Nephron (organoid): ENCODE measurements around the gene CBX8.

ENCODE experiments used
- H3K27ac Mint-ChIP-seq, 3 experiments: 2 replicates each; pipeline ENCODE4 v1.8.0; 2020; ENCODE audit warnings: mixed read lengths in 3 of 3, mild to moderate bottlenecking in 2 of 3, moderate library complexity in 1 of 3
- H3K27me3 Mint-ChIP-seq: 2 replicates; pipeline ENCODE4 v1.8.0; 2021; ENCODE audit warnings: low read depth, mild to moderate bottlenecking, moderate library complexity, mixed read lengths
- H3K36me3 Mint-ChIP-seq: 2 replicates; pipeline ENCODE4 v1.8.0; 2020; ENCODE audit warnings: low read depth, mixed read lengths
- H3K4me1 Mint-ChIP-seq: 2 replicates; pipeline ENCODE4 v1.8.0; 2020; ENCODE audit warnings: mixed read lengths
- H3K4me3 Mint-ChIP-seq, 3 experiments: 2 replicates each; pipeline ENCODE4 v1.8.0; 2020; ENCODE audit warnings: mild to moderate bottlenecking in 3 of 3, mixed read lengths in 3 of 3, moderate library complexity in 2 of 3
- H3K9me3 Mint-ChIP-seq: 2 replicates; pipeline ENCODE4 v1.8.0; 2020; ENCODE audit warnings: mixed read lengths
- TF ChIP-seq, protein P1 (sequence below), 3 experiments: fragments of 200-600 bp; sonication (generic); IDR thresholded peaks; one replicate each; pipeline ENCODE4 v1.5.0; 2021; ENCODE audit warnings: antibody characterized with exemption in 3 of 3; ENCODE audit not compliant: unreplicated experiment in 3 of 3

CBX8 gene

DNA sequence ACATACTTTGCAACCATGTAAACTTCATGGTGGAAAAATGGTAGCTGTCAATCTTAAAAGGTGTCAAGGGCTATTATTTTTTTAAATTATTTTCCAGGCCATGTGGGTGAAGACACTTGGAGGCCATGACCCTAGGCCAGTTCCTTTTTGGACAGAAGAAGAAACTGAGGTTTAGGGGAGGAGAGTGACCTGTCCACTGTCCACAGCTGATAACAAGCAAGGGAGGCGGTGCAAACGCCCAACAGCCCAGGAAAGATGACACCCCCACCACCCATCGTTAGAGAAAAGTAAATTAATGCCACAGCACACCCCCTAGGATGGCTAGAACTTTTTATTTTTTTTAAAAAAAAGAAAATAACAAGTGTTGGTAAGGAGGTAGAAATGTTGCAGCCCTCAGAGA, 46.9 kb downstream of the CBX8 start:
- TF ChIP-seq, protein P1, sequence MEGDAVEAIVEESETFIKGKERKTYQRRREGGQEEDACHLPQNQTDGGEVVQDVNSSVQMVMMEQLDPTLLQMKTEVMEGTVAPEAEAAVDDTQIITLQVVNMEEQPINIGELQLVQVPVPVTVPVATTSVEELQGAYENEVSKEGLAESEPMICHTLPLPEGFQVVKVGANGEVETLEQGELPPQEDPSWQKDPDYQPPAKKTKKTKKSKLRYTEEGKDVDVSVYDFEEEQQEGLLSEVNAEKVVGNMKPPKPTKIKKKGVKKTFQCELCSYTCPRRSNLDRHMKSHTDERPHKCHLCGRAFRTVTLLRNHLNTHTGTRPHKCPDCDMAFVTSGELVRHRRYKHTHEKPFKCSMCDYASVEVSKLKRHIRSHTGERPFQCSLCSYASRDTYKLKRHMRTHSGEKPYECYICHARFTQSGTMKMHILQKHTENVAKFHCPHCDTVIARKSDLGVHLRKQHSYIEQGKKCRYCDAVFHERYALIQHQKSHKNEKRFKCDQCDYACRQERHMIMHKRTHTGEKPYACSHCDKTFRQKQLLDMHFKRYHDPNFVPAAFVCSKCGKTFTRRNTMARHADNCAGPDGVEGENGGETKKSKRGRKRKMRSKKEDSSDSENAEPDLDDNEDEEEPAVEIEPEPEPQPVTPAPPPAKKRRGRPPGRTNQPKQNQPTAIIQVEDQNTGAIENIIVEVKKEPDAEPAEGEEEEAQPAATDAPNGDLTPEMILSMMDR (IDR thresholded peaks at IDR 0.05; ENCODE audit: unreplicated experiment in 3 of 3): no peak
- no peaks in the 10 kb centered on the region for H3K36me3 Mint-ChIP-seq
- peaks cover 9% of the 10 kb centered on the region for H3K4me1 Mint-ChIP-seq
- H3K4me3 Mint-ChIP-seq: no peak overlapping the region
- no peaks in the 10 kb centered on the region for H3K9me3 Mint-ChIP-seq
- peaks cover 73% of the 10 kb centered on the region for H3K27me3 Mint-ChIP-seq
- H3K27ac Mint-ChIP-seq: no peak overlapping the region

DNA sequence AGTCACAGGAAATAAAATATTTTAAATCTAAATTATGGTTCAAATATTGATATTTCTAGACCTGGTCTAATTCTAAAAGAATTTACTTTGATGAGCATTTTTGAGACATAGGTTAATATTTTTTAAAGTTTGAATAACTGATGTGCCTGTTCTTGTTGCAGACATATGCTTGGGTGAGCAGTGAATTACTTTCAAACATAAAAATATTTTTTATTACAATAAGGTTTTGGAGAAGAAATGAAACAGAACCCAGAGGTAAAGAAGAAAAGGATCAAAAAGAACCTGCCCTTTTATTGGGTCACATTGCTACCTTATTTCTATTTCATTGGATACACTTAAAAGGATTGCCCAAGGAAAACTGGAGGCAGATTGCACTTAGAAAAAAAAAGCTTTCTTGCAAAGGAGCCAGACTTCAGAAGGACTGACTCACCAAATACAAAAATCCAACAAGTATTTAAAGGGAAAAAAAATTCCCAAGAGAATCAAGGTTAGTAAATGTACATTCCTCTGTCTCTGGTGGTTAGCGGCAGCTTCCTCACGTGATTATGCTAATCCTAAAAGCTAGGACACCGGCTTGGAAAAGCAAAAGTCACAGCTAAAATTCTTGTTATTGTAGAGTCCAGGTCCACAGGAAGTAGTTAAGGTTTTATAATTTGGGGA, 47.6 kb downstream of the CBX8 start:
- H3K27ac Mint-ChIP-seq: no peak overlapping the region
- H3K9me3 Mint-ChIP-seq: no peaks in the 10 kb centered on the region
- no peaks in the 10 kb centered on the region for H3K36me3 Mint-ChIP-seq

DNA sequence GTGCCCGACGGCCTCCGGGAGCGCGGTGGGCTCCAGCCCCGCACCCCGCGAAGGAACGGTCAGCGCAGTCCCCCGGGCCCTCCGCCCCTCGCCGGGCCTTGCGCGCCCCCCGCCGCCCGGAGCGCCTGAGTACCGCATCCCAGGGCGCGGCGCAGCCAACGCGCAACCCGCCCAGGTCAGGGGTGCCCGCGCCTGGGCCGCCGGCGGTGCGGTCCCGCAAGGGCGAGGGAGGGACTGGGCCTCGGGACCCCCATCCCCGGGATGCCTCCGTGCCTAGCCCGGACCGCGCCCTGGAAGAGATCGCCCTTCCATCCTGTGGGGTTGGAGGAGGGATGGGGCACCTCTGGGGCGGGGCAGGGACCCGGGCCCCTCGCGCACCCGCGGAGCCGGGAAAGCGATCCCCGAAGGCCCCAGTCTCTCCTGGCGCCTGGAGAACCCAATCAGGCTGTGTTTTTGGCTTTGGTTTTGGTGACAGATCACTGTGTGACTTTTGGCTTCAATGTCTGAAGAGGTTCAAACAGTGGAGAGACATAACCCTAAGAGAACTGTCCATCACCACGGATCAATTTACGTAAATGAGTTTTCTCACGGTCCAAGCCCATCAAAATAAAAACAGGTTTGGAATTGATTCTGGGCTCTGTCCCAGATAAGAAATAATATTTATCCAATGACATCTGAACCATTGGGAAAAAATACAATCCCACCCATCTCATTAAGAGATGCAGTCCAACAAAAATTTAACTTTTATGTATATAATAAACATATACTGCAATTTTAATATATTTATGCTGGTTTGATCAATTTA, 48.4 kb downstream of the CBX8 start:
- Mint-ChIP-seq H3K9me3 (no peaks in the 10 kb centered on the region), H3K36me3 (no peaks in the 10 kb centered on the region), H3K4me1 (peaks cover 9% of the 10 kb centered on the region), H3K27me3 (peaks cover 81% of the 10 kb centered on the region), H3K27ac (no peak overlapping the region), H3K4me3 (peak overlapping the region in 1 of 3 experiments; percentile 46)
- TF ChIP-seq, protein P1 (IDR thresholded peaks at IDR 0.05; ENCODE audit: unreplicated experiment in 3 of 3): no peak

More for the DNA sequence above, 47.6 kb downstream of the CBX8 start:
- H3K27me3 Mint-ChIP-seq: peaks cover 78% of the 10 kb centered on the region
- peaks cover 9% of the 10 kb centered on the region for H3K4me1 Mint-ChIP-seq
- TF ChIP-seq, protein P1 (IDR thresholded peaks at IDR 0.05; ENCODE audit: unreplicated experiment in 3 of 3): no peak
- H3K4me3 Mint-ChIP-seq: no peak overlapping the region

DNA sequence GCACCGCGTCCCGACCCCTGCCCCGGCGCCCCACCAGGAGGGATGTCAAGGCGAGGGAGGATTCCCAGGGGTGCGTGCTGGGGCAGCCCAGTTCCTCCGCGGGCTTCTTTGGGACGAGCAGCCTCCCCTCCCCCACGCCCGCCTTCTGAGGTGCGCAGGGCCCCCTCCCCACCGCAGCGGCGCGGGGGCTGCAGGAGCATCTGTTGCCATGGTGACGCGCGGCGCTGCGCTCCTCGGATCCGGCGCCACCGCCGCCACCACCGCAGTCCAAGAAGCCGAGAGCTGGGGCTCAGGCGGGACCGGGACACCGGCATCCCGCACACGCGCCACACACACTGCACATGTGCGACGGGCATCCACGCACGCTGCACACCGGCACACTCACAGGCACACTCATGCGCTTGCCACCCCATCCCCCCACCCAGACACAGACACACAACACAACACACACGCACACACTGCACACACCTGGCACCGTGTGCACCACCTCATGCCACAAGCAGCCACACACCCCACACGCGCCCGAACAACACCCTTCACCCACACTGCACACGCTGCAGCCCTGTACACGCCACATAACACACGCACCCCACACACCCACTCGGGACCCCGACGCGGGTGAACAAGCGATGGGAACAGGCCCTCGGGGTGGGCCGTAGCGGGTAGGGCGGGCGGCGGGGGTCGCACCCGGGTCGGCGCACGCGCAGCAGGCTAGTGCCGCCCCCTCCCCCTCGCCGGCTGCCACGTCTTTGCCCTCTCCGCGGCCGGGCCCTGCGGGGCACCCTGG, 49.2 kb downstream of the CBX8 start:
- peak overlapping the region; percentile 59 to 76 (median 61) for H3K4me3 Mint-ChIP-seq
- TF ChIP-seq, protein P1 (IDR thresholded peaks at IDR 0.05; ENCODE audit: unreplicated experiment in 3 of 3): no peak
- no peaks in the 10 kb centered on the region for H3K36me3 Mint-ChIP-seq
- no peak overlapping the region for H3K27ac Mint-ChIP-seq
- no peaks in the 10 kb centered on the region for H3K9me3 Mint-ChIP-seq
- peaks cover 9% of the 10 kb centered on the region for H3K4me1 Mint-ChIP-seq
- H3K27me3 Mint-ChIP-seq: peaks cover 79% of the 10 kb centered on the region

DNA sequence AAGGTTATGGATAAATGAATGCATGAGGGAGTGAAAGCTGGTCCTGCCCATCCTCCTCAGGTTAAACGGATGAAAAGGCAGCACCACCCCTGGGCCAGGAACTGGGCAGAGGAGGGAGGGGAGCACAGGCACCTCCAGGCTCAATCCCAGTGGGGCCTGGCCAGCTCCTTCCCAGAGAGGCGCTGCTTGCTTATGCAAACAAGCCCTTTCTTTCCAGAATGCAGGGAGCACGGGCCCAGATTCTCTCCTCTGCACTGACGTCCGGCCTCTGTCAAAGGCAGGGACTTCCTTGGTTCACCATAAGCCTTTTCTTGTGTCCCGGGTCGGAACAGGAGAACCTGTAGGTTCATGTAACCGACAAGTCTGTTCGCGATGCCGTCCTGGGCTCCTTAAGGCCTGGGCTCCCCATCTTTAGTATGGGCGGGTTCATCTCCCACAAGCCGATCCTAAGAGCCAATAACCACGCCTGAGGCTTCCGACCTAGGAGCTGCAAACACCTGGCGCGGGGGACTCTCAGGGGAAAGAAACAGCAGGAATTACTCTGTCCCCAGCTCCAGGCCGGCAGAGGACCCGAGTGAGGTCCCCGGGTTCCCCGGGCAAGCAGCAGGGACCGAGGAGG, 49.9 kb downstream of the CBX8 start:
- Mint-ChIP-seq H3K9me3 (no peaks in the 10 kb centered on the region), H3K4me3 (peak overlapping the region; percentile 61 to 72 (median 62)), H3K4me1 (peaks cover 9% of the 10 kb centered on the region), H3K36me3 (no peaks in the 10 kb centered on the region), H3K27me3 (peaks cover 75% of the 10 kb centered on the region), H3K27ac (no peak overlapping the region)
- TF ChIP-seq, protein P1 (IDR thresholded peaks at IDR 0.05; ENCODE audit: unreplicated experiment in 3 of 3): no peak
